ENCODE results near the gene CD82.

The CD82 gene

GRCh38 chr11:44623341-44623730 is 57.9 kb downstream of the CD82 start:
- Histone ChIP-seq H3K27me3 (ENCODE audit: control insufficient read depth, insufficient read depth, low read length) (no peaks in the 10 kb centered on the region), H3K9ac (no peak overlapping the region), H3K79me2 (no peaks in the 10 kb centered on the region), H3K4me2 (ENCODE audit: low read length) (no peak overlapping the region), H3K4me1 (no peaks in the 10 kb centered on the region), H2AFZ (no peak overlapping the region), H3K4me3 (ENCODE audit: low read depth, low read length) (no peak overlapping the region), H3K9me3 (ENCODE audit: control insufficient read depth, low read length) (no peaks in the 10 kb centered on the region), H3K27ac (no peak overlapping the region), H3K36me3 (ENCODE audit: control insufficient read depth, insufficient read depth, low read length) (no peaks in the 10 kb centered on the region)
- TF ChIP-seq, protein P1, sequence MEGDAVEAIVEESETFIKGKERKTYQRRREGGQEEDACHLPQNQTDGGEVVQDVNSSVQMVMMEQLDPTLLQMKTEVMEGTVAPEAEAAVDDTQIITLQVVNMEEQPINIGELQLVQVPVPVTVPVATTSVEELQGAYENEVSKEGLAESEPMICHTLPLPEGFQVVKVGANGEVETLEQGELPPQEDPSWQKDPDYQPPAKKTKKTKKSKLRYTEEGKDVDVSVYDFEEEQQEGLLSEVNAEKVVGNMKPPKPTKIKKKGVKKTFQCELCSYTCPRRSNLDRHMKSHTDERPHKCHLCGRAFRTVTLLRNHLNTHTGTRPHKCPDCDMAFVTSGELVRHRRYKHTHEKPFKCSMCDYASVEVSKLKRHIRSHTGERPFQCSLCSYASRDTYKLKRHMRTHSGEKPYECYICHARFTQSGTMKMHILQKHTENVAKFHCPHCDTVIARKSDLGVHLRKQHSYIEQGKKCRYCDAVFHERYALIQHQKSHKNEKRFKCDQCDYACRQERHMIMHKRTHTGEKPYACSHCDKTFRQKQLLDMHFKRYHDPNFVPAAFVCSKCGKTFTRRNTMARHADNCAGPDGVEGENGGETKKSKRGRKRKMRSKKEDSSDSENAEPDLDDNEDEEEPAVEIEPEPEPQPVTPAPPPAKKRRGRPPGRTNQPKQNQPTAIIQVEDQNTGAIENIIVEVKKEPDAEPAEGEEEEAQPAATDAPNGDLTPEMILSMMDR (IDR thresholded peaks at IDR 0.05): no peak

- H3K79me2 ChIP-seq: no peaks in the 10 kb centered on the region
- TF ChIP-seq, protein P1 (IDR thresholded peaks at IDR 0.05): no peak
- no peak overlapping the region for H3K9ac ChIP-seq
- no peak overlapping the region for H3K27ac ChIP-seq
- H3K27me3 ChIP-seq (ENCODE audit: control insufficient read depth, insufficient read depth, low read length): no peaks in the 10 kb centered on the region
- no peak overlapping the region for H3K4me2 ChIP-seq (ENCODE audit: low read length)
- H3K36me3 ChIP-seq (ENCODE audit: control insufficient read depth, insufficient read depth, low read length): no peaks in the 10 kb centered on the region
- H3K4me3 ChIP-seq (ENCODE audit: low read depth, low read length): no peak overlapping the region
- no peak overlapping the region for H2AFZ ChIP-seq
- no peaks in the 10 kb centered on the region for H3K4me1 ChIP-seq
- no peaks in the 10 kb centered on the region for H3K9me3 ChIP-seq (ENCODE audit: control insufficient read depth, low read length)
Measured at GRCh38 chr11:44623731-44624491, 58.4 kb downstream of the CD82 start.

- Histone ChIP-seq H3K27ac (no peak overlapping the region), H3K4me2 (ENCODE audit: low read length) (no peak overlapping the region), H3K79me2 (no peaks in the 10 kb centered on the region), H2AFZ (no peak overlapping the region), H3K9me3 (ENCODE audit: control insufficient read depth, low read length) (no peaks in the 10 kb centered on the region), H3K27me3 (ENCODE audit: control insufficient read depth, insufficient read depth, low read length) (no peaks in the 10 kb centered on the region), H3K36me3 (ENCODE audit: control insufficient read depth, insufficient read depth, low read length) (no peaks in the 10 kb centered on the region), H3K9ac (no peak overlapping the region), H3K4me3 (ENCODE audit: low read depth, low read length) (no peak overlapping the region), H3K4me1 (no peaks in the 10 kb centered on the region)
- TF ChIP-seq, protein P1 (IDR thresholded peaks at IDR 0.05): no peak
Measured at GRCh38 chr11:44624761-44625221, 59.3 kb downstream of the CD82 start.

- no peak overlapping the region for H3K4me2 ChIP-seq (ENCODE audit: low read length)
- no peaks in the 10 kb centered on the region for H3K4me1 ChIP-seq
- TF ChIP-seq, protein P1 (IDR thresholded peaks at IDR 0.05): no peak
- no peak overlapping the region for H3K4me3 ChIP-seq (ENCODE audit: low read depth, low read length)
- no peak overlapping the region for H3K27ac ChIP-seq
- H3K9me3 ChIP-seq (ENCODE audit: control insufficient read depth, low read length): no peaks in the 10 kb centered on the region
- H3K36me3 ChIP-seq (ENCODE audit: control insufficient read depth, insufficient read depth, low read length): no peaks in the 10 kb centered on the region
- H3K9ac ChIP-seq: no peak overlapping the region
- no peak overlapping the region for H2AFZ ChIP-seq
- H3K79me2 ChIP-seq: no peaks in the 10 kb centered on the region
- no peaks in the 10 kb centered on the region for H3K27me3 ChIP-seq (ENCODE audit: control insufficient read depth, insufficient read depth, low read length)
Measured at GRCh38 chr11:44625759-44626523, 60.5 kb downstream of the CD82 start.
